HG03108 (cell line): Measurements from ENCODE around the gene MYO1D.
"Not testable (repeated sequence)": the region's sequence is repeated elsewhere in the genome, so short reads cannot be mapped to it uniquely, and the experiment has no call there.

Experiments
- ATAC-seq: cut with Tn5 transposase; IDR thresholded peaks from one replicate; pipeline ENCODE4 v1.9.1; 2021; ENCODE audit warnings: moderate library complexity; ENCODE audit not compliant: unreplicated experiment

The MYO1D gene

GRCh38 chr17:32481193-32481592 lies 395.7 kb downstream of the MYO1D start:
- no peak for ATAC-seq

GRCh38 chr17:32479074-32479617 lies 397.8 kb downstream of the MYO1D start:
- no peak for ATAC-seq

- no peak for ATAC-seq
Measured at GRCh38 chr17:32477220-32477619, 399.7 kb downstream of the MYO1D start.

GRCh38 chr17:32475258-32475657 lies 401.7 kb downstream of the MYO1D start:
- no peak for ATAC-seq

GRCh38 chr17:32471652-32472051 lies 405.3 kb downstream of the MYO1D start:
- no peak for ATAC-seq

GRCh38 chr17:32470405-32471167 lies 406.3 kb downstream of the MYO1D start:
- no peak for ATAC-seq

GRCh38 chr17:32467949-32468348 lies 409.0 kb downstream of the MYO1D start:
- no peak for ATAC-seq

- ATAC-seq = no peak
Measured at GRCh38 chr17:32464374-32464773, 412.6 kb downstream of the MYO1D start.

GRCh38 chr17:32463304-32463703 lies 413.6 kb downstream of the MYO1D start:
- ATAC-seq = no peak

GRCh38 chr17:32461853-32462617 lies 414.9 kb downstream of the MYO1D start:
- no peak for ATAC-seq

GRCh38 chr17:32461498-32461852 lies 415.4 kb downstream of the MYO1D start:
- ATAC-seq = no peak

GRCh38 chr17:32460054-32460453 lies 416.9 kb downstream of the MYO1D start:
- ATAC-seq = no peak

GRCh38 chr17:32458371-32458770 lies 418.6 kb downstream of the MYO1D start:
- no peak for ATAC-seq

- ATAC-seq = no peak
Measured at GRCh38 chr17:32453370-32453769, 423.6 kb downstream of the MYO1D start.

- ATAC-seq = no peak
Measured at GRCh38 chr17:32452281-32452680, 424.6 kb downstream of the MYO1D start.

- ATAC-seq = no peak
Measured at GRCh38 chr17:32451879-32452278, 425.0 kb downstream of the MYO1D start.

GRCh38 chr17:32450379-32450778 lies 426.5 kb downstream of the MYO1D start:
- not testable (repeated sequence) for ATAC-seq

GRCh38 chr17:32449963-32450362 lies 427.0 kb downstream of the MYO1D start:
- ATAC-seq = no peak

GRCh38 chr17:32446949-32447348 lies 430.0 kb downstream of the MYO1D start:
- no peak for ATAC-seq

- no peak for ATAC-seq
Measured at GRCh38 chr17:32445971-32446370, 431.0 kb downstream of the MYO1D start.

- ATAC-seq = no peak
Measured at GRCh38 chr17:32445497-32445896, 431.4 kb downstream of the MYO1D start.

GRCh38 chr17:32445074-32445415 lies 431.9 kb downstream of the MYO1D start:
- ATAC-seq = peak; percentile 14
